ENCODE measurements around the gene APOL1.
A peak's percentile ranks its signal among the peaks of the same experiment; 100 is the strongest.
"Not testable (repeated sequence)": the region's sequence is repeated elsewhere in the genome, so short reads cannot be mapped to it uniquely, and the experiment has no call there.

APOL1 gene

DNA sequence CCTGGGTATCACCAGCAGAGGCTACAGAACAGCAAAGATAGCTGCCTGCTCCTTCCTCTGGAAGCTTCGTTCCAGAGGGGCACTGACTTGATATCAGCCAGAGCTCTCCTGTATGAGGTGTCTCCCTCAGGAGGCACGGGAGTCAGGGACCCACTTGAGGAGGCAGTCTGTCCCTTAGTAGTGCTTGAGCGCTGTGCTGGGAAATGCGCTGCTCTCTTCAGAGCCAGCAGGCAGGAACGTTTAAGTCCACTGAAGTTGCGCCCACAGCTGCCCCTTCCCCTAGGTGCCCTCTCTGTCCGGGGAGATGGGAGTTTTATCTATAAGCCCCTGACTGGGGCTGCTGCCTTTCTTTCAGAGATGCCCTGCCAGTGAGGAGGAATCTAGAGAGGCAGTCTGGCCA lies 18.3 kb downstream of the APOL1 start:
- DNase-seq, result not testable (repeated sequence)

GRCh38 chr22:36271951-36272350 lies 19.0 kb downstream of the APOL1 start:
- not testable (repeated sequence) for DNase-seq

DNA sequence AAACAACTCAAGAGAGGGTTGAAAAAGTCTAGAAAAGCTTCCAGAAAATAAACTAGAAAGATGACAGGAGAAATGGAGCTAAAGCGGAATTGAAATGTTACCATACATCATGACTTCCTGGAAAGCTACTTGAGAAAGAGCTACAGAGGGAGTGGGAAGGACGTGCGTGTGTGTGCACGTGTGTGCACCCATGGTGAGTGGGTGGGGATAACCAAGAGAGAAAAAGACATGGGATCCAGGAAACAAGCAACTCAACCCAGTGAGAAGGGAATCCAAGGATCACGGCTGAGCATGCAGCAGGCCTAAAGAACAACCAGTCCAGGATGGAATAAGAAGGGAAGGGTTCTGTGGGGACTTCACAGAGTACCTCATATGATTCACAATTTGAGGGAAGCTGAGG lies 21.6 kb downstream of the APOL1 start:
- no peak for DNase-seq

DNA sequence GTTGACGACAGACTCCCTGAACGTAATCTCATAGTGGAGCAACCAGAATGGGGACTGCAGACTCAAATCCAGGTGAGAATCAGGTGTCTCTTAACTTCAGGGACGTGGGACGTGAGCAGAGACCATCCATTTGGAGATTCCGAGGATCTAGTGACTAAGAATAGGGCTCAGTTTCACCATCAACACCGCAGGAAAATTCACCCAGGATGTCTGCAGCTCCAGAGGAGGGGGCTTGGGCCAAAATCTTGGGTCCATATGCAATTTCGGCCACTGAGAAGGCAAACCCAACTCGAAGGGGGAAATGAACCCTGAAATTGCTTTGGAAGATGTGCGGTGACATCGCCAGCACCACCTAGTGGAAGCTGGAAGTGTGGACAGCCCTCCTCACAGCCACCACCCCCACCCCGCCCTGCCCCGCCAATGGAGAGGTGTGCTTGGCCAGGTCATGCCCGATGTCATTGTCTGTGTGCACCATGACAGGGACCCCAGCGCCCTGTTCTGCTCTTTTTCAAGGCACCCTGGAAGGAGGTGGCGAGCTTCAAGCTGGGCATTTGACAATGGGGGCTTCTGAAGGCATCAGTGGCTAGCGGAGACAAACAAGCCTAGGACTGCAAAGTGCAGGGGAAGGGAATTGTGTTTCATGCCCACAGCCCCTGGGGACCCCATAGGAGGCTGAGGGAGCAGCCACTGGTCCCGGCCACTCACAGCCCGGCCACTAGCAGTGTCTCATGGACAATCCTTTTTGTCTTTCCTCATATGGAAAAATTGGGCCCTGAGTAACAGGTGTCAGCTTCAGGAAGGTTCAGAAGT lies 24.8 kb downstream of the APOL1 start:
- peak; percentile 70 for DNase-seq

- no peak for DNase-seq
Measured at GRCh38 chr22:36279219-36279666, 26.3 kb downstream of the APOL1 start.

- no peak for DNase-seq
Measured at GRCh38 chr22:36280379-36280778, 27.4 kb downstream of the APOL1 start.

- DNase-seq, result no peak
Measured at GRCh38 chr22:36281781-36282327, 28.9 kb downstream of the APOL1 start.

DNA sequence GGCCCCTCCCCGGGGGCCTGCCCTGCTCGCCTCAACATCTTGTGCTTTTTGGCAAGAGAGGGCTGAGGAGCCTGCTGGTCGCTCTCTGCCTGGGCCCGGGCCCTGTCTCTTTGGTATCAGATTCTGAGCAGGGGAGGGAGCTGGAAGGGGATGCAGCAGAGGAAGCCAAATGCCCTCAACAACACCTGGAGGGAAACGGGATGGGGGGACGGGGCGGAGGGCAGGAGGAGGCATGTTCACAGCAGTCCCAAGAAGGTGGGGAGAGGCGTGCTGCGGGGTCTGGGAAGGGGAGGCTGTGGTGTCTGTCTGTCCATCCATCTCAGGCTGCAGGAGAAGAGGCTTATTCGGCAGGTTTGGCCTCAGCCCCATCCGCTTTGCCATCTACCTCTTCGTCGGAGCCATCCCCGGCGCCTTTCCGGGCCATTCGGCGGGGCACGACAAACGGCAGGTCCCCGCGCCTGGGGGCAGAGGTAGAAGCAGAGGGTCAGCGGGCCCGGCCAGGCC lies 29.4 kb downstream of the APOL1 start:
- DNase-seq, result no peak

GRCh38 chr22:36284171-36284571 lies 31.2 kb downstream of the APOL1 start:
- no peak for DNase-seq

DNA sequence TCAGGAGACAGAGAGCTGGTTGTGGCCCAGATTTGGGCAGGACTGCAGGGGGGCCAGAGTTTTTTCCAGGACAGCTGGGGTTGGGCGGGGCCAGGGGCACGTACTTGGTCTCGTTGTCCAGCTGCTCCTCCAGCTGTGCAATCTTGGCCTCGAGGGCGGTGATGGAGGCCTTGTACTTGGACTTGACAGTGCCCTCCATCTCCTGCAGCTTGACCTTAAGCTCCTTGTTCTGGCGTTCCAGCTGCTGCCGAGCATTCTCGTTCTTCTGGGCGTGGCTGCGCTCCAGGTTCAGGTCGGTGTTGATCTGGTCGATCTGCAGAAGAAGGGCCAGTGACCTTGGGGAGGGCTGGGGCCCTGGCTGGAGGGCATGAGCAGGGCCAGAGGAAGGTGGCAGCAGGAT lies 32.1 kb downstream of the APOL1 start:
- DNase-seq, result no peak

- DNase-seq, result no peak
Measured at GRCh38 chr22:36285545-36285944, 32.6 kb downstream of the APOL1 start.

DNA sequence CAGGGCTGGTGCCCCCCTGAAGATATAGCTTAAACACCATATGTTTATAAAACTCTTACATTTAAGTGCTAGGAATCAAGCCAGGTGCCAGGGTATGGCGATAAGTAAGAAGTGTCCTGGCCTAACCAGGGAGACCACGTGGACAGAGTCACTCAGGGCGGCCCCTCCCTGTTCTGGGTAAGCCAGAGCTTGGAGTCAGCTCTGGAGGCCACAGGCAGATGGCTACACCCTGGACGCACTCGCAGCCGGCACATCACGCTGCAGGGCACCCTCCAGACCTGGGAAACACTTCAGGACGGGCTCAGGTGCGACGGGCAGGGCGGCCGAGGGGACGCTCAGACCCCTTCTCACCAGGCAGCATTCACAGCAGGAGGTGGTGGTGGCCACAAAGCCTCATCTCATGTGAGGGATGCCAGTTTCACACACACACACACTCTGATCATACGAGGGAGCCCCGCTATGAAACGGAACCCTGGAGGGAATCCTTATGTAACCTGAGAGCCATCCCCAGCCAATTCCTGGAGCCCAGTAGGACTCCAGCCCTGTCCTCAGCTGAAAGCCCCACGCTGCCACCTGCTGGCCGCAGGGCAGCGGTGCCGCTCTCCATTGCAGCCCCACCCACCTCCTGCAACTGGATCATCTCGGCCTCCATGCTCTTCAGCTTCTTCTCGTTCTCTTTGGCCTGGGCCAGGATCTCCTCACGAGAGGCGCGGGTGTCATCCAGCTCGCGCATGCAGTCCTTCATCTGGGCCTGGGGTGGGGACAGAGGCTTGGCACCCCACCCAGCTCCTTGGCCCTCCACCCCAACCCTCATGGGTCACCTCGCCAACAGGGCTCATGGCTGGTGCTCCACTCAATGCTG lies 33.4 kb downstream of the APOL1 start:
- peak; percentile 80 for DNase-seq

DNA sequence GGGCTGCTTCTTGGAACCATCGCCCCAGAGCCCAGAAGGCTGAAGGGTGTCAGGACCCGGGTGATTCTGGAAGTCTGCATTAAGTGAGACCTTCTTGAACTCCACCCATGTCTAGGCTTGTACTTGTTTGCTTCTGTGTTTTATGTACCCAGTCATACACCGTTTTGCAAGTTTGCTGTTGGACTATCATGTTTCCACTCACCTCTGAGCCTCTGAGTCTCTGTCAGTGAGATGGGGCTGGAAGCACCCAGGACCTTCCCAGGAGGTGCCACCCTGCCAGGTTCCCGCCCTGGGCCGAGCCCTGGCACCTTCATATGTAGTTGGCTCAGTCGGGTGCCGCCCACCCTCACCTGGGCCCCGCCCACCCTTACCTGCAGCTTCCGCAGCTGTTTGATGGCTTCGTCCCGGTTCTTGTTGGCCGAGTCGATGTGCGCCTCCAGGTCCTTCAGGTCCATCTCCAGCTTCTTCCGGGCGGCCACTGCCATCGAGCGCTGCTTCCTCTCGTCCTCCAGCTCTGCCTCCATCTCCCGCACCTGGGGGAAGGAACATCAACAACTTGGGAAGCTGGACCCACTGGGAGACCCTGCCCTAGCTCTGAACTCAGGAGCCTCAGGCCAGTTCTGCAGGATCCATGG lies 35.1 kb downstream of the APOL1 start:
- no peak for DNase-seq

- DNase-seq, result no peak
Measured at GRCh38 chr22:36288571-36289405, 35.9 kb downstream of the APOL1 start.

GRCh38 chr22:36289406-36289870 lies 36.5 kb downstream of the APOL1 start:
- DNase-seq, result no peak

- not testable (repeated sequence) for DNase-seq
Measured at GRCh38 chr22:36289948-36290371, 37.0 kb downstream of the APOL1 start.

- DNase-seq, result not testable (repeated sequence)
Measured at GRCh38 chr22:36290391-36291075, 37.6 kb downstream of the APOL1 start.

DNA sequence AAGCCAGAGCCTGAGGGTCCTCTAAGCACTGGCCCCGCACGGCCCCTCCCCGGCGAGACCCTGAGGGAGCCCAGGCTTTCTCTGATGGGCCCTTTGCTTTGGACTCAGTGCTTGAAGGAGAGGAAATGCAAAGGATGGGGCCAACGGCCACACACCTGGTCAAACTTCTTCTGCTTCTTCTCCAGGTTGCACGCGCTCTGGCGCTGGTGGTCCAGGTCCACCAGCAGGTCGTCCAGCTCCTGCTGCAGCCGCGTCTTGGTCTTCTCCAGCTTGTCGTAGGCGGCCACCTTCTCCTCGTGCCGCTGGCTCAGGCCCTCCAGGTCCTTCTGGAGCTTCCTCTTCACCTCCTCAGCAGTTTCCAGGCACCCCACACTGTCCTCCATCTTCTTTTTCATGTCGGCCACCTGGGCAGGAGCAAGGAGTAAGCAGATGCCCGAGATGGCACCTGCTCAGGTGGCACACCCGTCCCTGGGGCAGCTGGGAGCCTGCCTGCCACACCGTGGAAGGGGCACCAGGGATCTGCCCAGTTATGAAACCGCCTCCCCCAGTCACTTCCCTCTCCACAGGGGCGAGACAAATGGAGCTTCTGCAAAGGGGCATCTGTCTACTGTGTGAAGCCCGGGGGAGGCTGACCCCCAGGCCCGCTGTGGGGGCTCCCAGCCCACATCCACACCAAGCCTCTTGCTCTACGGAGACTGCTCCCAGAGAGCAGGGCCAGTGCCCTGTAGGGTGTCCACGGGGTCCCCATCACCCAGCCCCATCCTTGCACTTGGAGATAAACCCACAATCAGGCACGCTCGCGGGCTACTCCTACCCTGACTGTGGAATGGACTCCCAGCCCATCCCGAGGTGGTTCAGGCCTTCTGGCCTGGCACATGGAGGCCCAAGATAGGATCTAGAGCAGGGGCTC lies 39.2 kb downstream of the APOL1 start:
- DNase-seq, result no peak

DNA sequence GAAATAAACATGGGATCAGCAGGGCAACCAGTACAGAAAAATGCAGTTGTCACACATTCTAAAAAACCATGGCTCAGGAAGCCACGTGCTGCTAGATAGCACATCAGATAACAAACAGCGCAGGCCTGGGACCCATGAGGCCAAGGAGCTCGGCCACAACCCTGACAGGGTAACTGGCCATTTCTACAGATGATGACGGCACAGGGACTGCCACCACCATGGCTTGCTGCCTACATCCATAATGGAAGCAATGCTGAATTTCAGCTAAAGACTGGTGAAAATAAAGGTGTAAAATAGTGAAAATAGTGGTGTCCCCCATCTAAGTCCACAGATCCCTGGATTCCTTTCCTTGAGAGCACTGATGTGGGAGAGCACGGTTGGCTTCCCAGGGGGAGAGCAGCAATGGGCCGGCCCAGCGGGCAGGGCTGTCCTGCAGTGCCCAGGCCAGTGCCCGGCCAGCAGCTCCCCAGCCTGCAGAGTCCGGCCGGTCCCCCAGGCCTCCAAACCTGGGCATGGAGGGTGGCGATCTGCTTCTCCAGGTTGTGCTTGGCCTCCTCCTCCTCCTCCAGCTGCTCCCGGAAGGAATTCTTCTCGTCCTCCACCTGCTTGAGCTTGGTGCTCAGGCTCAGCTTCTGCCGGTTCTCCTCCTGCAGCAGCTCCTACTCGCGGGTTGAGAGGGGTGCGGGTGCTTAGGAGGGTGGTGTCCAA lies 40.0 kb downstream of the APOL1 start:
- DNase-seq, result no peak
